ENCODE measurements around the gene B4GALT1. TPM values are rescaled to one million over a fixed set of nuclear protein-coding genes. Genes with fewer than 3 reads are reported as not detected.

B4GALT1 gene
- total RNA-seq, 1 experiment from 2014 or later = 34.5 TPM

- no peak for DNase-seq (ENCODE audit: low spot score)
Measured at GRCh38 chr9:33139421-33140228, 27.5 kb downstream of the B4GALT1 start.

DNA sequence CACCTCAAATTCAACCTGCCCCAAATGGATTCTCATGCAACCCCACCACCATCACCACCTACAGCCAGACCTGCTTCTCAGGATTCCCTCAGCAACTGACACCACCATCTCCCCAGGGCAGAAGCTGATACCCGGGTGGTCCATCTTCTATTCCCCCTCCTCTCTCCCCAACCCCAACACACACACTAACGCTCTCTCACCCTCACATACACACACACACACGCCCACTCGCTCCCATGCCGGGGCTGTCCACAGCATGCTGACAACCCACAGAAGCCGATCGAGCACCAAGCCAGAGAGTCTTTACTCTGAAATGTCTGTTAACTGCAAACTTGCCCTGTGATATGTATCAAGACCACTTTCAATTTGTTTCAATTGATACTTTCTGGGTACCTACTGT, 28.4 kb downstream of the B4GALT1 start:
- DNase-seq (ENCODE audit: low spot score) = no peak

- DNase-seq (ENCODE audit: low spot score) = no peak
Measured at GRCh38 chr9:33137781-33138264, 29.3 kb downstream of the B4GALT1 start.

DNA sequence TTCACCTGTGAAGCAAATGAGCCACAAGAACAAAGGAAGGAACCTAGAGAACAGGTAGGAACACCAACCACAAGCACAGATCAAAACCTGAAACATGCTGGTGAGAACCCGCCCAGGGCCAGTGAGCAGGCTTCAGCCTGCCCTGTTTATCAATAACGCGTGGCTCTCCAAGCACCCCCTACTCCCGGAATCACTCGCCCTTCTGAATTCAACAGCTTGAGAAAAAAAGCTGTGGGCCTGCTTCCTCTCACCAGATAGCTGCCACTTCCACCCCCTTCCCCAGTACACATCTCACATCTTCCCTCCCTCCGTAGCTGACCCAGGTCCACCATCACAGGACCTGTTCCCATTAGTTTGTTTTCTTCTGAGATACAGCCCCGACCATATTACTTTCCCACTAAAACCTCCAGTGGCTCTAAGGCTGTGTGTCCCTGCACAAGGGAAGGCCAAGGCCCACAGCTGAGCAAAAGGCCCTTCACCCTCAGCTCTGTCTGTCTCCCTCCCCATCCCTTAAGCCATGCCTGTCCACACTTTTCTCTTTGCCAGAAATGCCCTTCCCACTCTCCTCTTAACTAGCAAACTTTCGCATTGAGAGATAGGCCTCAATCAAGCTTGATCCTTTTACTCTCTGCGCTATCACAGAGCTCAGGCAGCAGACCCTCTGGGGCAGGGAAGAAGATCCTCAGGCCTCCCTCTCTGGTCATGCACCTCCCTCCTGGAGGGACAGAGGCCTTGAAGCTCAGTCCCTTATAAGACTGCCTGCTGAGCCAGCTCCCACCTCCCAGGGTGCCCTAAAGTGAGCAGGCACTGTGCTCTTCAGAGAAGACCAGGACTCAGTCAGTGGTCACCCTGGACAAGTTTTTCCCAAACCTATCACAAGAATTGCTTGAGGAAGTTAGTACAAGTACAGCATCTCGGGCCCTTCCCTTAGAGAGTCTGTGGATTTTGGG, 30.1 kb downstream of the B4GALT1 start:
- DNase-seq (ENCODE audit: low spot score) = no peak

GRCh38 chr9:33135470-33135958, 31.6 kb downstream of the B4GALT1 start:
- DNase-seq (ENCODE audit: low spot score) = no peak

DNA sequence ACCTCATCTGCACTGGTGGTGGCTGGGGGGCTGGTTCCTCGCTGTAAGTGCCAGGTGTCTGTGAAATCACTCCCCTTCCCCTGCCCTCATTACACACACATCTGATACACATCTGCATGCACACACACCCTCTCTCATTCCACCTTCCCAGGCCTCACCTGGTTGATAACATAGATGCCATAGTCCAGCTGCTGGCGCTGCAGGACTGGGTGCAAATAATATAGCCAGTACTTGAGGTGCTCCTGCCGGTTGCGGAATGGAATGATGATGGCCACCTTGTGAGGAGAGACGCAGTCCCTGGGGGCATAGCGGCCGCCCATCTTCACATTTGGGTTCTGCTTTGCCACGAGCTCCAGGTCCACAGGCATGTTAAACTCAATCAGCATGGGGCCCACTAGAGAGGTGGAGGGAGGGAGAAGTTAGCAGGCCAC, 32.1 kb downstream of the B4GALT1 start:
- no peak for DNase-seq (ENCODE audit: low spot score)

- DNase-seq (ENCODE audit: low spot score) = no peak
Measured at GRCh38 chr9:33133186-33133585, 34.0 kb downstream of the B4GALT1 start.

DNA sequence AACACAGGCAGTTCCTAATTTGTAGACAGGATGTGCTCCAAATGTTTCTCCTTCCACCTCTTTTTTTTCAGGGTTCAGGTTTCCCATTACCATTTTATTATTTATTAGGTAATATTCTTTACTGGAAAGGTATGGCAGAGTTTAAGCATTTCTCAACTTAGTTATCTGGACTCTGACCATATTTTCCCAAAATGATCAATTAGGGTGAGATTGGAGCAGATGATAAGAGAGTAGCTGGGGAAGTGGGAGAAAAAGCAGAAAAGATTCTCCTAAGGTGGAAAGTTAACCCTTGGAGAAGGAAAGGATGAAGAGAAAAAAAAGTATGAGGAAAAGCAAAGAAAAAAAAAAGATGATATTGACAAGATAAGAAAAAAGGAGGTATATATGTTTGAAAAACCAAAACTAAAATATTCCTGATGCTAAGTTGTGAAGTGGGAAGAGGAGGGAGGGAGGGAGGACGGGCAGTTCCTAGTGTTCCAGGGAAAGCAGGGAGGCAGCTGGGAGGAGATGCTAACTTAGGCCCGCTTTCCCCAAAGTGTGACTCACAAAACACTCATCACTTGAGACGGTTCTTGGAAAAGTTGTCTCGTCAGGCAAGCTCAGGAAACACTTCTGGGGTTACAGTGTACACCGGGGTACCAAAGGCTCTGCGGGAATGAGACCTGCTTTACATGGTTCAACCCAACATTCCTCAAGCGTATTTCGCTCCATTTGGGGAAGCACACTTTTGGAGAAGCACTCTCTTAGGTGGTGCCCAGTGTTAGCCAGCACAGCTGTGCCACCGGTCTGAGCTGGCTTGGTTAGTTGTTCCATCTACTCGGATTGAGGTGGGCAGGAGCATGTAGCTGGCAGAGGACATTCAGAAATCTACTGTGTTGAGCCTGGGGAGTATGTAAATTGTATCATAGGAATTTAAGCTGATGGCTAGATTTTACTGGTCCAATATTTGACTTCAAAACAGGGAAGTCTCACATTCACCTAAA, 35.1 kb downstream of the B4GALT1 start:
- DNase-seq (ENCODE audit: low spot score) = no peak

GRCh38 chr9:33130961-33131789, 36.0 kb downstream of the B4GALT1 start:
- DNase-seq (ENCODE audit: low spot score) = no peak

DNA sequence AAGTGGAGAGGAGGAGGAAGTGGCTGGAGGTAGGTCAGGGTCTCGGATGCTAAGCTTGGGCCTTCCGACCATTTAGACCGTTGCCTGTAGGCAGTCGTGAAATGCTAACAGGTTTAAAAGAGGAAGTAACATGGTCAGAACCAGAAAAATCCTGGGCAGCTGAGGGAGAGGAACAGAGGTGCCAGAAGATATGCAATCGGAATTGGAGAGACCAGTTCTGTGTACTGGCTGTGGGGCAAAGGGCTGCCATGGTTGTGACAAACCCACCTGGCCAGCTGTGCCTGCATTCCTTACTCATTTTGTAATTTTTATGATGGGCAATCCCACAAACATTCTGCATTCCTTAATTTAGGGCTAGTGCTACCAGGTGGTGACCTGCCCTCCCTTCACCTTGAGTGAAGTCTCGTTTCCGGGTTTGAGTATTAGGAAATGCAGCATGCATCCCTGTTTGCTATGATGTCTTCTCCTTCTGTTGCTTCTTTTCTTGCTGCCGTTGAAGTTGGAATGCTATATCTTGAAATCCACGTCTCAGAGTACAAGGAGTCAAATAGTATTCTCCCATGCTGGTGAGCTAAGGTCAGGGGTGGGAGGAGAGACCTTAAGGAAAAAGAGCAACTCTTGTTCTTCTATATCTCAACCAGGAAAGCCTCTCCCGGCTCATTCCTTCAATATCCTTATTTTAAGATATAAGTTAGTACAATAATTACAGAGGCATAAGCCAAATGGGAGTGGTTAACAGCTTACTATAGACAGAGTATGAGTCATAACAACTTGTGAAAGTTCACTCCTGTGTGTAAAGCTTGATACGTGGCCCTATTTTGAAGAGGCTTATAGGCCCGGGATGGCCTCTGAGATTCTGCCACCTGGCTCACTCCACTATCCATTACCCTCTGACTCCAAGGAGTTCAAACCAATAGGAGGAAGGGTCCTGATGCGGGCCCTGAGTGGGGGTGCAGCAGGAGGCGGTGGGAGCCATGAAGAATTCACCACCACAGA, 37.0 kb downstream of the B4GALT1 start:
- DNase-seq (ENCODE audit: low spot score) = no peak

DNA sequence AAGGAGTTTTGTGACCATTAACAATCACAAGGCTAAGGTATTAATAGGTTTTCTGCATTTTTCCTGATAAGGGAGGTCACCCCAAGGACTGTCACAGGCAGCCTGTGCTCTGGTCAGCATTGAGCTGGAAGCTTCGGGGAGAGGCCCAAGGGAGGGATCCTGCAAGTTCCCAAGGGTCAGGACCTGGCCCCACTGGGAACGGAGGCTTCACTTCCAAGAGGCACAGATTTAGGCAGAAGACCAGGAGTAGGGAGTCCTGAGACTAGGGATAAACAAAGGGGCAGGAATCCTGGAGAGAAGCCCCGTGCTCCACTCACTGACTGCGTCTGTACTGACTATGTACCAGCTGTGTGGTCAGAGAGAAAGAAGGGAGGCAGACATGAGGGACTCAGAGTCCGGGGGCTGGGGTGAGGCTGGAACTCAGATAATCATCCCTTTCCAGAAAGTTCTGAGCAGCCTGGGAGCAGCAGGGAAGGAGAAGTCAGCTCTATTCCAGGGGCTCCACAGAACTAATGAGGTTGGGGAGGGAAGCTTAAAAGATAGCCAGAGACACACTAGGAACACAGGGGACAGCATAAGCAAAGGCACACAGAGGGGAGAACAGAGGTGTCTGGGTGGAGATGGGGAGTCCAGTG, 37.8 kb downstream of the B4GALT1 start:
- no peak for DNase-seq (ENCODE audit: low spot score)

DNA sequence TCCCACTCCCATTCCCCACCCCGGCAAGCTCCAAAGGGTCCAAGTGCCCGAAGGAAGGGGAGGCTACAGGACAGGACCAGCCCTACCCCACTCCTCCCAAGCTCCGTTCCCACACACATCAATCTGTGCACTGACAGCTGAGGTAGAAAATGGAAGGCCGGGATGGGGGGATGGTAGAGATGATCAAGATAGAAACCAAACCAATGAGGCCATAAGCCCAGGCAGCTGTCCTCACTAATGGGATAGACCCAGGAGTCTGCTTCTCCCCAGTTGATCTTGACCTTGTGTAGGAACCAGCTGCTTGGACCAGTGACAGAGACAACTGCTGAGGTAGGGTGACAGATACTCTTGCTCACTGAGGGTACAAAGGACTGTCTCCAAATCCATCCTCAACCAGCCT, 38.6 kb downstream of the B4GALT1 start:
- DNase-seq (ENCODE audit: low spot score) = no peak

DNA sequence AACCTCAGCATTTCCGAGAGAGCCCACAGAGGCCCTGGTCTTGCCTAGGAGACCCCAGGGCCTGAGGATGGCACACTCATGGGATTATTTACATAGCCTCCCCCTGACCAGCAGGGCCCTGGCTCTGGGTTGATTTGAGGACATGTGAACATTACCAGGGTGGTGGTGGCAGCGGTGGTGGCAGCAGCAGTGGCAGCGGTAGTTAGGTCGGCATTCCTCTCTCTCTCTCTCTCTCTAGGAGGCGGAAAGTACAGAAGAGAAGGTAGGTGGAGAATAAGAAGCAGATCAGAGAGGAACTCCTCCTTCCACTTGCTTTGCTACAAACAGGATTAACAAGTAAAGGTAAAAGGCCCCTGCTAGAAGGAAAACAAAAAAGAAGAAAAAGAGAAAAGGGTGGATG, 39.3 kb downstream of the B4GALT1 start:
- DNase-seq (ENCODE audit: low spot score) = no peak

DNA sequence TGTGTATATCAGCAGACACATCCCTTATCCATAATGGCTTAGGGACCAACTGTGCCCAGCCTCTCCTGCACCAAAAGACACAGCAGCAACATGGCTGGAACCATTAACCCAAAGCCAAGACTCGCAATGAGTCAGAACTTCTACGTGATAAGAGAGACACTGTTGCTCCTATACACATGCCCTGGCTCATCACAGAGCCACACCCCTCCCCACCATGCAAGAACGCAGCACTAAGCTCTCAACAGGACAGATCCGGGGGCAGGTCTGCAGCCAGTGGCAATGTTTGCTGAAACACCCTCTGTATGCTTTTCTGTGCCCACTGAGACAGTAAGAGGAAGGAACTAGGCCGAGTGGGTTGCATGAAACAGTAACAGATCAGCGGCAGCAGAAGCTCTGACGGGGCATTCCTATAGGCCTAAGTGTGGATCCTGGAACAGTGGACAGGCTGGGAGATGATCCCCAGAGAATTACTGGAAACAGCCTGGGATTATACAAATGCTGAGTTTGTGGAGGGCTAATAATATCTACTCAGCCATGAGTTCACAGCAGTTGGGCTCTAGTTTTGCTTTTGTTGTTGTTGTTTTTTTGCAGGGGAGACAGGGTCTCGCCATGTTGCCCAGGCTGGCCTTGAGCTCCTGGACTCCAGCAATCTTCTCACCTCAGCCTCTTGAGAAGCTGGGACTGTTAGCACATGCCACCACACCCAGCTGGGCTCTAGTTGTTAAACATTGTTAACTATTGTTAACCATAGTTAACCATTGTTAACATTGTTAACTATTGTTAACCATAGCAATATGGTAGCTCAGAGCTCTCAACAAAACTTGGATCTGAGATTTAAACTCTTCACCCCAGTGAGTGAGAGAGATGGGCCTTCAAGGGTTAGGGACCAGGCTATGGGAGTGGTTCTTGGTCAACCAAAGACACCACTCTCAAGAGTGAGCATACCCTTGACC, 41.0 kb downstream of the B4GALT1 start:
- no peak for DNase-seq (ENCODE audit: low spot score)

DNA sequence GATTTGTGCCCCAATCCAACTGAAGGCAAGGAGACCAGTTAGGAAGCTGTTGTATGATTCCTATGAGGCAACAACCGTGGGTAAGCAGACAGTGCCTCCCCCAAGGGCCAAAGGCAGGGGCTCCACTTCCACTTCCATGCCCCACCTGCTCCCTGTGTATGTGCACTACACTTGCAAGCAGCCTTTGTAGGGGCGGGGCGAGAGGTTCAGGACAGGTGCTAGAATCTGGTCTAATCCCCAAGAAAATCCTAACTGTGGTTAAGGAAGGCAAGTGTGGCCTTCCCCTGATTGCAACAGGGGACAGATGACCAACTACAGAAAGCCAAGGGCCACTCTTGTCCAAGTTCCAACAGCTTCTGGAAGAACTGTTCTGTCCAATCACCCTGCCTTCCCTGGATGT, 41.7 kb downstream of the B4GALT1 start:
- DNase-seq (ENCODE audit: low spot score) = no peak

- no peak for DNase-seq (ENCODE audit: low spot score)
Measured at GRCh38 chr9:33124751-33125381, 42.3 kb downstream of the B4GALT1 start.

DNA sequence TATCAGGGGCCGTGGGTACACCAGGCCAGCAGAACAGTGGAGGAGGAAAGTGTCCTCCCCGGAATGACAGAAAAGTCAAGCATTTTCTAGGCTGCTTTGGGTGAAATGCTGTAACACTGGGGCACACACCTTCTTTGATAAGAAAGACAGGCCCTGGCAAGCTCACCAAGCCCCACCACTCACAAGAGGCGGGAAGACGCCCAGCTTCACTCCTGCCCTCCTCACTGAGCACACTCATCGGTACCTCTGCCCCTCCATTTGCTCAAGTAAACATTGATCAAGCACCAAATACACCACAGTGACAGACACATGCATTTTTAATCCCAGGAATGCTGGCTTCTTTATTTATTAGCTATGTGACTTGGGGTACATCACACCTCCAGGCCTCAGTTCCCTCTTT, 43.1 kb downstream of the B4GALT1 start:
- no peak for DNase-seq (ENCODE audit: low spot score)

Data from H4 (cell line).